GM21717 (cell line): Measurements from ENCODE around the gene NAV2.

ENCODE experiments used
- ATAC-seq: cut with Tn5 transposase; IDR thresholded peaks from one replicate; pipeline ENCODE4 v1.9.1; 2021; ENCODE audit warnings: mild to moderate bottlenecking, moderate library complexity; ENCODE audit not compliant: unreplicated experiment

NAV2 gene

DNA sequence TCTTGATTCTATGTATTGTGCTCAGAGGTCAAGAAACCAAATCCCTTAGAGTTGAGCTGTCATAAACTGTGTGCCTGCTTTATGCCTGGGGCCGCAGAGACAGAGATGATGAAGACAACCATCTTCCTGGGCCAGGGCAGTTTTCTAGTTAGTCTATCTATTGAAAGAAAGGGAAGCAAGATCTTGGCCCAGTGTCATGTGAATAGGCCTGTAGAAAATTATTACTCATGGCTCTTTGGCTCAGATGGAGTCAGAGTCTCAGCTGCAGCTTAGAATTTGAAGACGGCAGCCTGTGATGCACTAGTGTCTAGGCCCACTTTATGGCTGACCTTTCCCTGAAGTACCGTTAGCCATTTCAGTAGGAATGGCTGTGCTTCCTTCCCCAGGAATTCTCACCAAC lies 335.6 kb downstream of the NAV2 start:
- no peak for ATAC-seq

DNA sequence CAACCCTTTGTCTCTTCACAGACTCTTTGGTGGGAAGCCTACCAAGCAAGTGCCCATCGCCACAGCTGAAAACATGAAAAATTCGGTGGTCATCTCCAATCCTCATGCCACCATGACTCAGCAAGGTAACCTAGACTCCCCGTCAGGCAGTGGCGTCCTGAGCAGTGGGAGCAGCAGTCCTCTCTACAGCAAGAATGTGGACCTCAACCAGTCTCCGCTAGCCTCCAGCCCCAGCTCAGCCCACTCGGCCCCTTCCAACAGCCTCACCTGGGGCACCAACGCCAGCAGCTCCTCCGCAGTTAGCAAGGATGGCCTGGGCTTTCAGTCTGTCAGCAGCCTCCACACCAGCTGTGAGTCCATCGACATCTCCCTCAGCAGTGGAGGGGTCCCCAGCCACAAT lies 336.1 kb downstream of the NAV2 start:
- ATAC-seq: no peak

DNA sequence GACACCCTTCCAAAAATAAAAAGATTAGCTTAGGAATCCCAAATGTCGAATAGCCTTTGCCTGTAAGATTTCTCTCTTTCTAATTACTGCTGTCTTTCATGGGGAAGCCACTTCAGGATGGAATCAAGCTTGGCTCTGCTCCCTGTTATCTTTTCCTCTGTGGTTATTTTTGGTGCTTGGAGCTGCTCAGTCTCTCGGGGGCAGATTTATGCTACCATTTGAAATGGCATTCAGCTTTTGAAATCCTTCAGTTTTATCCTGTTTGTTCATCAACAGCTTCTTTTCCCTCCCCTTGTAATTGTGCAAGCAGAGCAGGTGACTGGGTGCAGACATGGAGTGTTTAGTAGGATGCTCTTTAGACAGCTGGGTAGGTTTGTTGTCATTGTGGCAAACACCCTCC lies 336.6 kb downstream of the NAV2 start:
- no peak for ATAC-seq

DNA sequence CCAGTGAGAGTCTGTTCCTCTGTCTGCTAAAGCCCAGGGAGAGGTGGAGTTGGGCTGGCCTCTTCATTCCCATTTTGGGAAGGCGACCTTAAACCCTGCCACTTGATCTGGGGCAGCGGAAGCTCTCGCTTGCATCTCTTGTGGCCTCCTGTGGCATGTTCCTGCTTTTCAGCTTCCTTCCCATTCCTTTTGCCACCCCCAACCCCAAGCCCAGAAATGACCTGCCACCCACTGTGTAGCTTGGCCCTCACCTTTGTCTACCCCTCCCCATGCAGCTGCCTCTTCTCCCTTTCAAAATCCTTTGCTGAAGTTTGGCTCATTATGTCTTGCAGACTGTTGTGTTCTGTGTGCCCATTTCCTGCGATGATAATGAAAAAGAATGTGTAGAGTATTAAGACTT lies 337.4 kb downstream of the NAV2 start:
- ATAC-seq: no peak

DNA sequence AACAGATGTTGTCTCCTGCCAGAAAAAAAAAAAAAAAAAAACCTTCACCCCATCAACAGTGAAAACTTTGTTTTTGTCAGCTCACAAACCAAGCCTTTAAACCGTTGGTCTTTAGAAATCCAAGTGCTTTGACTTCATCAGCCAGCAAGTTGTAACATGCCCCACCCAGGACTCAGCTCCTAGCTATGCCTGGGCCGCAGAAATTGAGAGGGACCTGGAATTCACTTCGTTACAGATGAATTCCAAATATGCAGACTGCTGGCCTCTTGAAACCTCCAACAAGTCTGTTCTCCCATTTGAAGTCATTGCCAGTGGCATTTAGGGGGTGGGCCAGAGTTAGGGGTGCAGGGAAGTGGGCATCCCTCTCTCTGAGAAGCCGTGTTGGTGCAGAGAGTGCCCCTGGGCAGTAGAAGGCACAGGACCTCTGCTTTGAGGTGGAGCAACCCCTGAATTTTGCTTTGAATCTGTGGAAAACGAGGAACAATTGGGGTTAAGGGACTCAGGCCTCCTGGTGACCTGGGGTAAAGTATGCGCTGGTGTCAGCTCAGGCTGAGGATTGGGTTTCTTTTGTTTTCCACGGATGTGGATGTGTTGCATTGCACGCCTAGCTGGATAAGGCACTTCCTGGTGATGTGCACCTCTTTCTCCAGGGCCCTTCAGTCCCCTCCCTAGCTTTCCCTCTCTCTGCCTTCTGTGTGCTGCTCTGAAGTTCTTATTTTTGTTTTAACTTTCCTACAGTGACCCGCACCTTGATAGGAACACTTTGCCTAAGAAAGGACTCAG lies 338.1 kb downstream of the NAV2 start:
- no peak for ATAC-seq

DNA sequence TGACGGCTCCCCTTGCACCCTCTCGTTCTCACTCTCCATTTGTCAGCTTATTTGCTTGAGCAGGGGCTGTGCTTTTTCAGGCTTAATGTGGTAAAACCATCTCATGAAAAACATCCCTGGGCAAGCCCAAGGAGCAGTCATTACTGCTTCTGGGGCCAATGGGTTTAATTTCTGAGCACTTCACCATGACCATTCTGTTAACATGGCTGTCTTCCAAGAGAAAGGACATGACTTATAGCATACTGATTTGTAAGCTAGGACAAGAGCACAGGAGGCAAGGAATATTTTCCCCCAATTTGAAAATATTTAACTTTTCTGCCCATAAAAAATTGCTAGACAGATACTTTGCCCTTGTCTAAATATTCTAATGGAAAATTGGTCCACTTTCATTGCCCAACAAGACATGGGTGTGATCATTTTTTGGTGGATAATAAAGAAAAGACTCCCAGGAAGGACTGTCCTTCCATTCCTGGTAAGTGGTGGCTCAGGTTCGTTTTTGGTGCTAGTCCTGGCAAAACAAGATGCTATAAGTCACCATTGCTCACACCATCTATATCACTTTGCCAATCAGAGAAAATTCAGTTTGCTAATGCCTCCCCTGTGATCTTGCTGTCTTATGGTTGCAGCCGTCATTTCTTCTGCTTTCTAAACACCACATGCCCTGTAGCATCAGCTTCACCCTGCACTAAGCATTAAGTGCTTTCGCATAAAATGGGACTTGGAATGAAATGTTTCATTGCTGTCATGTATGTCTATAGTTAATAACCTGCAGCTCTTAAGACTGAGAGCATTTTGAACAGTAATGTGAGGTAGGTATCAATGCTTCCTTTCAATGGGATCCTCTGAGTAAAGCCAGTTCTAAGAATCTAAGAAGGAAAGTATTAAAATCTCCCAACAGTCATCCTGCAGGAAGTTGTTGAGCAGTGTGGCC lies 339.1 kb downstream of the NAV2 start:
- no peak for ATAC-seq

DNA sequence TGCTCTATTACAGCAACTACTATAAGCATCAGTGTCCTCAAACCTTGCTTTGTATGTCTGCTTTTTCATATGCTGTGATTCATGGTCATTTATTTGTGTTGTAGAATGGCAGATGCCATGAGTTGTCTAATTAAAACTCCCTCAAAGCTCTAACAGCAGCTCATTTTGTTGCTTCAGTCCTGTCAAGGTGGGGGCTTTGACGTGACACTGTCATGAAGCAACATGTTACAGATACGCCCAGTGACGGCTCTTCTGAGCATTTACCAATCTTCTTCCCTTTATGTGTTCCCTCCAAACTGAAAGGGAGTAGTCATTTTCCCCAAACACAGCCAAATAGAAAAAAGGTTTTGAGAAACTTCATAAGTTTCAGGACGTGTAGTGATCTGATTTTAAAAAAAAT lies 340.9 kb downstream of the NAV2 start:
- no peak for ATAC-seq

DNA sequence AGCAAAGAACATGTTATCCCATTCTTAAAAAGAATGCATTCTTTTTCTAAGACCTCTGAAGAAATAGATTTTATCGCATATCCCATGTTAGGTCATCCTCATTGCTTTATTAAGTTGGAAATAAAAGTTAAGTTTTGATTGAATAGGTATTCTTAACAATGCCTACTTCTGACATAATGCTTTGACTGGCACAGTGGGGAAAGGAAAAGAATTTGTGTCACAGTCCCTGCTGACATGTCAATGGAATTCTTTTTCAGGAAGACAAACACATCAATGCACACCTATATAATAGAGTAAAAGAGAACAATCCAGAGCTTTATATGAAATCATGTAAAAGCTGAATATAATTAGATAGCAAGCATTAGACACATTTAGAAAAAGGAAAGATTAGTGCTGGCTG lies 341.9 kb downstream of the NAV2 start:
- ATAC-seq: no peak

DNA sequence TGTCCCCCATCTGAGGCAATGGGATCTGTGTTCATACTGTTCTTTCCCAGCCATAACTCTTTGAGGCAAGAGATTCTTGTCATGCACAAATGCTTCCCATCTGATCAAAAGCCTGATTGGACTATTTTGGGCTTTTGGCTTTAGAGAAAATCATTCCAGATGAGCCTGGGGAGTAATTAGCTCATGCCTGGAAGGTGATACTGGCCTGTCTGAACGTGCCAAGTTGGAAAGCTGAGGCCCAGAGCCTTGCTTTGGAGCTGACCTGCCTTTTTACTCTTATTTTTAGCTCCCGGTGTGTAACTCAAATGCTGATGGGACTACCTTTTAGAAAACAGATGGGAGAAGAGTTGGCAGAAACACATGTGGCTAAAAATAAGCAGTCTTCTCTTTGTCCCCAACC lies 342.7 kb downstream of the NAV2 start:
- no peak for ATAC-seq

DNA sequence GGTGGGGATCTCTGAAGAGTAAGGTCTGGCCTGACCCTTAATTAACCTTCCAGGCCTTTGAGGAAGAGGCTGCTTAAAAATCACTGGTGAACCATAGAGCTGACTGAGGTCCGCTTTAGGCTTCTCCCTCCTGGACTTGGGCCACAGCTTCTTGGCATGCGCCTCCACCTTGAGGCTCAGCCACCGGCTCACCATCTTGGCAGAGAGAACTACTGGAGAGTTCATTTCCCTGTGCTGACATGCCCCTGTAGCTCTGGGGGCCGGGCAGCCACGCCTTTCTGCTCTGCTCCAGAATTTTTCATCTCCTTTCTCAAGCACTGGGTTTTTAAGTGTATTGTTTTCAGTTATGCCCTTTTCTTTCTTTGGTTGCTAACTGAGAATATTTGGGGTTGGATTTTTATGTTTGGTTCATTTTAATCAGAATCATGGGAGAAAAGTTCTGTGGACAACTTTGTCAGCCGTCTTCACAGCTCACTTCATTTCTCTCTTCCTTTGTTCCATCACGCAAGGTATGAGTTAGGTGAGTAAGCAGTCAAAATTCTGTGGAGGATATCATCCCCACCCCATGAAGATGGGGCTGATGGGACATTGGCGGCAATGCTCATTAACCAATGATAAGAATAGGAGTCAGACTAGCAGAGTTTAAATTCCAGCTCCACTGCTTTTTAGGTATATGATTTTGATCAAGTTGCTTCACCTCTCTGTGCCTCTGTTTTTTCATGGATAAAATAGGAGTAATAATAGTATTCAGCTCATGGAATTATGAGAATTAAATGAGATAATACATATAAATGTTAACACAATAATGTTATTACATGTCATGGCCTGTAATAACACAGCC lies 343.7 kb downstream of the NAV2 start:
- no peak for ATAC-seq

DNA sequence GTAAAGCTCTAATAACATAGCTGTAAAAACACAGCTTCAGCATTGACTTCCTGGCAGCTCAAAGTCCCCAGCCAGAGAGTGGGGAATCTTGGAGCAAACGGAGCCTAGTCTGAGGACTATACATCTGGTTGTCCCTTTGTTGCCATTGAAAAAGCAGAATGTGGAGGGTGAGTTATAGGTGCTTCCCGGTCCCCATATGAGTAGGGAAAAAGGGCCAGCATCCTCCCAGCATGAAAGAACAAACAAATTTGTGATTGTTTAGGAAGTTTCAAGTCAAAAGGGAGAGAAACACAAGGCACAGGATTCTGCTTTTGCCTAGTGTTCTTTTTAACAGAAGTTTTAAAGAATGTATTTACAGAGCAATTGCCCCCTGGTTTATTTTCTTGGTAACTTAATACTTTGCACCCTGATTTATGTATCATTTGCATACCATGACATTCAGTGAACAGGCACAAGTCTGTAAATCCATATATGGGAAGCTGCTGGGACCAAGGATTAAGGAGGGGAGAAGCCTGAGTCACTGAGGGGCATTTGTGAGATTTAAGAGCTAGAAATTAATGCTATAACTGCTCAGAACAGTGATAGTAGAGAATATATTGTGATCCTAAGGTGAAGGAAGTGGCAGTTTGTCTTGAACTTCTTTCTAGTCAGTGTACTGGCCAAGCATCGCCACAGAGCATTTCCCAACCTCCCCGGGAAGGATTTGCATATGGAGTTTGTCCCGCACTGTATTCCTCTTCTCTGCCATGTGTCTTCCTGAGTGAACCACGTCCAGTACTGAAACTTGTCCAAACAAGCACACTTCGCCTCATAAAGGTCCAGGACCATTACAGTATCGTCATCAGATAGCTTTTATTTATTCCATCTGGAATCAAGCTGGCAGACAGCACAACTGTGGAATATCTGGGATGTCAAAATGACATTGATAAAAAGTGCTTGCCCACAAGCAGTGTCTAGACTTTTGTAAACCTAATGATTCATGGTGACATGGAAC lies 344.6 kb downstream of the NAV2 start:
- no peak for ATAC-seq

DNA sequence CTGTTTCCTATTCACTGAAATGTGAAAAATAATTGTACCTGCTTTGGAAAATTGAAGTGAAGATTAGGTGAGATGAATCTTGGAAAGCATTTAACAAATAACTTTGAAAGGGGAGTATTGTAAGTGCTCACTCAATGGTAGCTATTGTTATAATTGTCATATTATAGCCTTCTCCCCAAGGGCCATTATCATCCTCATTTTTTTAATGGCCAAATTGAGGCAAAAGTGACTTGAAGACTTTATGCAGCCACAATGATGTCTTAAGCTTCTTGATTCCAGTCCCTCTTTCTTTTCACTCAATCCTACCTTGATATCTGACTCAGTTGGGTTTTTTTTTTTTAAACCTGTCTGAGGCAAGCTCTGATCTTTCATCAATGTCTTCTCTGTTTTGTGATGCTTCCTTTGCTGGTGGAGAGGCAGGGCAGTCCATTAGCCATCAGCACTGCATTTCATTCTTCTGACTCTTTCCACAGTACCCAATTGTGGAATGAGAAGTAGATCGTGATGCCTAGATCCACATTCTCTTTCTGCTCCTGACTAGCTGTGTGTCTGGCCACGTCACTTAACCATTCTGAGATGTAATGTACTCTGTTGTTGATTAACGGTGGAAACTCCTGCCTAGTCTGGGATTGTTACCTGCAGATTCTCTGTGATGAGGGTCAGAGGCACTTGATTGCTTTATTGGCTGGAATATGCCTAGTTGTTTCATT lies 346.3 kb downstream of the NAV2 start:
- no peak for ATAC-seq

DNA sequence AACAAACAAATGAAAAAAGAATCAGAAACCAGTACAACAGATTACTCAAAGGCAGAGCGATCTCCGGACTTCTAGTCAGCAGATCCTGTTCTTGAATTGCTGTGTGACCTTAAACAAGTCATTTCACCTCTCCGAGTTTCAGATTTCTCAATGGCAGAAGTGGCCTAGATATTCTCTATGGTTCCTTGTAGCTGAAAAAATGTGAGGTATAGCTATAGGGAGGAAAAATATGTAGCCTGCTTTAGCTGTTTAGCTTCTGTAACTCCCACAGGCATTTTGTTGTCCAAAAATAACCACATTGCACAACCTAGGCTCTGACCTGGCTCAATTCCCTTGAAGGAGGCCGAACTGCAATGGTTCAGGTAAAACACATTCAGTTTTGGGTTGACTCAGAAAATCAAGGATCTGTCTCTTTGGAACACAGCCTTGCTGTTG lies 347.0 kb downstream of the NAV2 start:
- ATAC-seq: no peak

DNA sequence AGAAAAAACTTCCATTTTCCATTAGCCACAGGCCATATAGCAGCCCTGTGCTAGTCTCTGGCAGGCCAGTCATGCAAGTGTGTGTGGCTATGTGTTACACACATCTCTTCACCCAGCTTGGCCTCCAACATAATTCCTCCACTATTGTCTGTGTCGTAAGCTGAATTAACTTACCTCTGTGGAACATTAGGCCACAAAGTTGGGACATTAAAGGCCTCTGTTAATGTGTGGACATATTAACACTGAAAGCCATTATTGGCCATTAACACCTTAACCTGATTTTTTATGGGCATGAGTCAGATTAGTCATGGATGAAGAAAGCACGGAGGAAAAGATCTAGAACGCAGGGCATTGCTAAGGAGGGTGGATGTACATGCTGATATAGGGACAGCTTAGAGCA lies 347.5 kb downstream of the NAV2 start:
- ATAC-seq: no peak

DNA sequence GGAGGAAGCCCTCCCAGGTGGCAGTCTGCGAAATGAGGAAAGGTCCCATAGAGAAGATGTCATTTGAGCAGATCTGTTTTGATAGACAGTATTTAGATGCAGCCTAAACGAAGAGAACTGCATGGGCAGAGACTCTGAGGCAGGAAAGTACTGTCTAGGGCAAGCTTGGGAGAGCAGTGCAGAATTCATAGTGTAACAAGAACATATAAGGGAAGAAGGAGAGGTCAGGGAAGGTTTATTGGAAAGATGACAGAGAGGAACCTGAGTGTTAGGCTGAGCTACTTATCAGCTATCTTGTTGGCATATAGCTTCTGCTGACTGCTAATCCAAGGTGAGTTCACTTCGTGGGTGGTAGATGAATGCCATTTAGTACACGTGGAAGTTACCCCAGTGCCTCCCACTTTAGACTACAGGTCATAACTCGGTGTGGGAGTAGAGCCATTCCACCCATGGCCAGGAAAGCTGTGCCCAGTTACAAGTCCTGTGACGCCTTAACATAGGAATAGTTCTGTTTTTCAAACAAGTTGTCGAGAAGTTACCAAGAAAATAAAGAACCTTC lies 348.1 kb downstream of the NAV2 start:
- ATAC-seq: no peak

DNA sequence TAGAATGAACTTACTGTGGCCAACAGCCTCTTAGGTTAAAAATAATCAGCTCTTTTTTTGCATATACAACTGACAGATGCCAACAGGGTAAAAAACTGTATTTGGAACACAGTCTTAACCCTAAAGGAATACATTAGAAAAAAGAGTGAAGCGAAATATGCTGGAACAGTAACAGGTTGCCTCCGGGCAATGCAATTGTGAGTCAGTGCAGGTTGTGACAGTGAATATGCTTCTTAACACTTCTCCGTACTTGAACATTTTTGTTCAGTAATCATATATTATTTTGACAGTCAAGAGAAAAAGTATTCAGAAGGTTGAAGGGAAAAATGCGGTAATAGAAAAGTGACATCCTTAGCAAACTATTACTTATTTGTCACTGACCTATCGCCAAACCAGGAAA lies 349.1 kb downstream of the NAV2 start:
- no peak for ATAC-seq

DNA sequence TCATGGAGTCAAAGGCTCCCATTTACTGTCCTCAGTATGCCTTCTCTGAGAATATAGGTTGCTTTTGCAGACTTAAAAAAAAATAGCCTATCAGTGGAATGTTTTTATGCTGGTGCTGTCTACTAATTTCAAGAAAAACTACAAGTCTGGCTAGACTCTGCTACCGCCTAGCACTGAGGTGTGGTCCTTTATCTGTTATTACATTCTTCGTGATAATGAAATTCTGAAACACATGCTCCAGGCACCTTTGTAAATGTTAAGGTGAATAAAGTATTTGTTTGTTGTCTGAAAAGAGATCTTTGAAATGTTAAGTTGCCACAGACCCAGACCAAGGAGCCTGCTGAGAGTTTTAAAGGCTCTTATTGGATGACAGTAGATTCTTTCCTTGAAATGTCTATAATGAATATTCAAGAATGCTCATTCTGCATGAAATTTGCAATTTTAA lies 352.3 kb downstream of the NAV2 start:
- ATAC-seq: no peak

DNA sequence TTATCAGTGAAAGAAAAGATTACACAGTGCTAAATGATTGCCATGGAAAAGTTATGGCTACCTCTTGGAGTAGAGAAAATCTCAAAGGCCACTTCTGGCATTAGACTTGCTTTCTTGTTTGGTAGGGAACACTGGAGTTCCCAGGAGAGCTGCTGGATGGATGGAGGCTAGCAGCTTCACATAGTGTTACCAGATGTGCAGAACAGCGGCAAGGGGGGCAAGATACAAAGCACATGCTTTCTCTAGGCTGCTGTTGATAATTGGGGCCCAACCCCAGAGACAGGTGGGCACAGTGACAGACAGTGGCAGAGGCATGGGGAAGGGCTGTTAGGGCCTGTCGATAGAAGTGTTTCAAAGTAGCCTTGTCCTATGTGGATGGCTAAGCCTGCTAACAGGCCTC lies 352.8 kb downstream of the NAV2 start:
- ATAC-seq: no peak
